ENCODE data around the gene PHLDA1.
"Not testable (repeated sequence)": the region's sequence is repeated elsewhere in the genome, so short reads cannot be mapped to it uniquely, and the experiment has no call there.

The PHLDA1 gene

GRCh38 chr12:75985566-75985965 lies 46.0 kb downstream of the PHLDA1 start:
- no peaks in the 10 kb centered on the region for H3K9me3 ChIP-seq (ENCODE audit: low read length)
- H3K27me3 ChIP-seq (ENCODE audit: insufficient read depth, low read length): no peaks in the 10 kb centered on the region; the same call in 1 of the 2 replicates
- H3K4me2 ChIP-seq (ENCODE audit: low read length): no peak overlapping the region
- no peaks in the 10 kb centered on the region for H3F3A ChIP-seq (ENCODE audit: insufficient read depth, low read length)
- no peaks in the 10 kb centered on the region for H3K36me3 ChIP-seq (ENCODE audit: insufficient read depth, low read length)
- H3K4me3 ChIP-seq (ENCODE audit: low read depth, low read length, poor library complexity, severe bottlenecking): no peak overlapping the region
- H2AFZ ChIP-seq (ENCODE audit: low read length): no peak overlapping the region
- no peak overlapping the region for H3K9ac ChIP-seq (ENCODE audit: low read length)
- no peak overlapping the region for H3K27ac ChIP-seq (ENCODE audit: low read depth, low read length, poor library complexity, severe bottlenecking)
- H4K20me1 ChIP-seq (ENCODE audit: insufficient read depth, low read length): no peaks in the 10 kb centered on the region
- H3K9me2 ChIP-seq (ENCODE audit: low read depth, low read length): no peaks in the 10 kb centered on the region
- no peaks in the 10 kb centered on the region for H3K79me2 ChIP-seq (ENCODE audit: insufficient read depth, low read length)
- TF ChIP-seq EZH2 (IDR thresholded peaks at IDR 0.05; ENCODE audit: borderline replicate concordance, low read length): no peak
- no peak for TF ChIP-seq CTCF (IDR thresholded peaks at IDR 0.05; ENCODE audit: low read length)
- H3K4me1 ChIP-seq (ENCODE audit: insufficient read depth, low read length, severe bottlenecking): no peaks in the 10 kb centered on the region

DNA sequence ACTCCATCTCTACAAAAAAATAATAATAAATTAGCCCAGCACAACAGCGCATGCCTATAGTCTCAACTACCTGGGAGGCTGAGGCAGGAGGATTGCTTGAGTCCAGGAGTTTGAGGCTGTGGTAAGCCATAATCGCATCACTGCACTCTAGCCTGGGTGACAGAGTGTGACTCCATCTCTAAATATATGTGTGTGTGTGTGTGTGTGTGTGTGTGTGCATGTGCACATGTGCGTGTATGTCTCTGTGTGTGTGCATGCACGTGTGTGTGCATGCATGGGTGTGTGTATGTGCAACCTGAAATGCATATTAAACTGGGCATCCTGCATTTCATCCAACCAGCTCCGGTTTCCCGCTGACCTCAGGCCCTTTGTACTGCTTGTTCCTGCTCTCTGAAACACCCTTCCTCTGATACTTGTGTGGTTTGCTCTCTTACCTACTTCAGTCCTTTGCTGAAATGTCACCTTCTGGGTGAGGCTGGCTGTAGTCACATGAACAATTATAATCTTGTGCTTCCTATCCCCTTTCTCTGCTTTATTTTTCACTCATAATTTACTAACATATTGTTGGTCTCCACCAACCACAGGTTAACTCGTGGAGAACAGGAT lies 46.9 kb downstream of the PHLDA1 start:
- no peak overlapping the region for H3K4me2 ChIP-seq (ENCODE audit: low read length)
- no peaks in the 10 kb centered on the region for H3K36me3 ChIP-seq (ENCODE audit: insufficient read depth, low read length)
- no peak overlapping the region for H2AFZ ChIP-seq (ENCODE audit: low read length)
- H3K9me2 ChIP-seq (ENCODE audit: low read depth, low read length): no peaks in the 10 kb centered on the region
- no peak overlapping the region for H3K9ac ChIP-seq (ENCODE audit: low read length)
- H3K4me1 ChIP-seq (ENCODE audit: insufficient read depth, low read length, severe bottlenecking): no peaks in the 10 kb centered on the region
- H3K4me3 ChIP-seq (ENCODE audit: low read depth, low read length, poor library complexity, severe bottlenecking): no peak overlapping the region
- TF ChIP-seq EZH2 (IDR thresholded peaks at IDR 0.05; ENCODE audit: borderline replicate concordance, low read length) (no peak), CTCF (IDR thresholded peaks at IDR 0.05; ENCODE audit: low read length) (no peak)
- H3K27ac ChIP-seq (ENCODE audit: low read depth, low read length, poor library complexity, severe bottlenecking): no peak overlapping the region
- H3K27me3 ChIP-seq (ENCODE audit: insufficient read depth, low read length): no peaks in the 10 kb centered on the region; the same call in 1 of the 2 replicates
- H3K9me3 ChIP-seq (ENCODE audit: low read length): no peaks in the 10 kb centered on the region
- H3F3A ChIP-seq (ENCODE audit: insufficient read depth, low read length): no peaks in the 10 kb centered on the region
- no peaks in the 10 kb centered on the region for H3K79me2 ChIP-seq (ENCODE audit: insufficient read depth, low read length)
- no peaks in the 10 kb centered on the region for H4K20me1 ChIP-seq (ENCODE audit: insufficient read depth, low read length)

- not testable (repeated sequence) for H3K79me2 ChIP-seq (ENCODE audit: insufficient read depth, low read length); H3K4me1 ChIP-seq (ENCODE audit: insufficient read depth, low read length, severe bottlenecking); H3K27ac ChIP-seq (ENCODE audit: low read depth, low read length, poor library complexity, severe bottlenecking); H3K9me2 ChIP-seq (ENCODE audit: low read depth, low read length); H4K20me1 ChIP-seq (ENCODE audit: insufficient read depth, low read length); H3K9me3 ChIP-seq (ENCODE audit: low read length); H3K36me3 ChIP-seq (ENCODE audit: insufficient read depth, low read length); H3K9ac ChIP-seq (ENCODE audit: low read length); H3K4me3 ChIP-seq (ENCODE audit: low read depth, low read length, poor library complexity, severe bottlenecking); H2AFZ ChIP-seq (ENCODE audit: low read length); H3F3A ChIP-seq (ENCODE audit: insufficient read depth, low read length); H3K27me3 ChIP-seq (ENCODE audit: insufficient read depth, low read length); H3K4me2 ChIP-seq (ENCODE audit: low read length)
Observed at GRCh38 chr12:75983851-75984250, 47.7 kb downstream of the PHLDA1 start.

- Histone ChIP-seq H3K4me3 (ENCODE audit: low read depth, low read length, poor library complexity, severe bottlenecking) (no peak overlapping the region), H3K9ac (ENCODE audit: low read length) (no peak overlapping the region), H2AFZ (ENCODE audit: low read length) (no peak overlapping the region), H3K4me2 (ENCODE audit: low read length) (no peak overlapping the region), H3K36me3 (ENCODE audit: insufficient read depth, low read length) (no peaks in the 10 kb centered on the region), H3K27me3 (ENCODE audit: insufficient read depth, low read length) (no peaks in the 10 kb centered on the region; the same call in 1 of the 2 replicates), H4K20me1 (ENCODE audit: insufficient read depth, low read length) (no peaks in the 10 kb centered on the region), H3K27ac (ENCODE audit: low read depth, low read length, poor library complexity, severe bottlenecking) (no peak overlapping the region), H3K9me2 (ENCODE audit: low read depth, low read length) (no peaks in the 10 kb centered on the region), H3F3A (ENCODE audit: insufficient read depth, low read length) (no peaks in the 10 kb centered on the region), H3K9me3 (ENCODE audit: low read length) (no peaks in the 10 kb centered on the region), H3K79me2 (ENCODE audit: insufficient read depth, low read length) (no peaks in the 10 kb centered on the region), H3K4me1 (ENCODE audit: insufficient read depth, low read length, severe bottlenecking) (no peaks in the 10 kb centered on the region)
- no peak for TF ChIP-seq EZH2 (IDR thresholded peaks at IDR 0.05; ENCODE audit: borderline replicate concordance, low read length)
- no peak for TF ChIP-seq CTCF (IDR thresholded peaks at IDR 0.05; ENCODE audit: low read length)
Observed at GRCh38 chr12:75982979-75983660, 48.5 kb downstream of the PHLDA1 start.

Data from OCI-LY1 (cell line).